GM21360 (cell line): ENCODE results near the gene KDM1A.
"Not testable (repeated sequence)": the region's sequence is repeated elsewhere in the genome, so short reads cannot be mapped to it uniquely, and the experiment has no call there.

Experiments used
- ATAC-seq: cut with Tn5 transposase; IDR thresholded peaks from one replicate; pipeline ENCODE4 v1.9.1; 2021; ENCODE audit warnings: mild to moderate bottlenecking, moderate library complexity; ENCODE audit not compliant: unreplicated experiment

The KDM1A gene

GRCh38 chr1:23019094-23019862 is at the start of gene KDM1A:
TSS of gene KDM1A (plus strand) at chr1:23019468. CDS start at chr1:23019597, 129 bp downstream.
- peak; percentile 87 for ATAC-seq

- no peak for ATAC-seq
These were observed 49.2 kb upstream of the KDM1A start for GRCh38 chr1:22970096-22970495.

GRCh38 chr1:22971161-22971560 is 48.1 kb upstream of the KDM1A start:
- no peak for ATAC-seq

- no peak for ATAC-seq
These were observed 47.5 kb upstream of the KDM1A start for GRCh38 chr1:22971611-22972405.

- ATAC-seq: no peak
These were observed 46.5 kb upstream of the KDM1A start, which contains the start of gene LACTBL1 for GRCh38 chr1:22972760-22973159. TSS of gene LACTBL1 (minus strand) at chr1:22972866. CDS start at chr1:22972316, 550 bp downstream.

GRCh38 chr1:22975694-22976093 is 43.6 kb upstream of the KDM1A start:
- no peak for ATAC-seq

- ATAC-seq: no peak
These were observed 43.2 kb upstream of the KDM1A start for GRCh38 chr1:22976127-22976460.

GRCh38 chr1:22976461-22977243 is 42.6 kb upstream of the KDM1A start:
- ATAC-seq: no peak

GRCh38 chr1:22978299-22978698 is 41.0 kb upstream of the KDM1A start:
- no peak for ATAC-seq

- not testable (repeated sequence) for ATAC-seq
These were observed 38.8 kb upstream of the KDM1A start for GRCh38 chr1:22980471-22980790.

GRCh38 chr1:22983944-22984343 is 35.3 kb upstream of the KDM1A start:
- ATAC-seq: no peak

GRCh38 chr1:22992384-22992783 is 26.9 kb upstream of the KDM1A start:
- ATAC-seq: not testable (repeated sequence)

- not testable (repeated sequence) for ATAC-seq
These were observed 26.0 kb upstream of the KDM1A start for GRCh38 chr1:22993220-22993795.

GRCh38 chr1:22995774-22996173 is 23.5 kb upstream of the KDM1A start:
- ATAC-seq: no peak

- ATAC-seq: not testable (repeated sequence)
These were observed 21.7 kb upstream of the KDM1A start for GRCh38 chr1:22997528-22997927.

GRCh38 chr1:23000133-23000532 is 19.1 kb upstream of the KDM1A start:
- ATAC-seq: not testable (repeated sequence)

- ATAC-seq: not testable (repeated sequence)
These were observed 17.1 kb upstream of the KDM1A start for GRCh38 chr1:23002218-23002617.

GRCh38 chr1:23004112-23004511 is 15.2 kb upstream of the KDM1A start:
- ATAC-seq: no peak

- ATAC-seq: not testable (repeated sequence)
These were observed 14.5 kb upstream of the KDM1A start for GRCh38 chr1:23004769-23005168.

- no peak for ATAC-seq
These were observed 12.2 kb upstream of the KDM1A start for GRCh38 chr1:23007106-23007505.

- ATAC-seq: no peak
These were observed 10.4 kb upstream of the KDM1A start for GRCh38 chr1:23008901-23009300.
